OCI-LY3 (cell line): ENCODE measurements around the gene BPNT1.

Experiments
- CTCF ChIP-seq: fragments of 200-600, 300-600 bp; sonication (generic); IDR thresholded peaks from 2 replicates; pipeline ENCODE4 v1.5.1; 2014; ENCODE audit warnings: antibody characterized with exemption, low read length, low read depth
- EZH2phosphoT487 ChIP-seq: fragments of 200-600 bp; shearing (Covaris generic); IDR thresholded peaks from 2 replicates; pipeline ENCODE4 v1.6.1; 2018; ENCODE audit warnings: antibody characterized with exemption, mixed run types, low read depth

GRCh38 chr1:220013497-220013896, 76.1 kb downstream of the BPNT1 start:
- TF ChIP-seq CTCF (no peak), EZH2phosphoT487 (no peak)
